GM18511 (cell line): ENCODE measurements around the gene MUCL3.
A peak's percentile ranks its signal among the peaks of the same experiment; 100 is the strongest.
"Not testable (repeated sequence)": the region's sequence is repeated elsewhere in the genome, so short reads cannot be mapped to it uniquely, and the experiment has no call there.

ENCODE experiments used
- ATAC-seq: cut with Tn5 transposase; IDR thresholded peaks from one replicate; pipeline ENCODE4 v1.9.1; 2021; ENCODE audit warnings: mild to moderate bottlenecking, moderate library complexity; ENCODE audit not compliant: unreplicated experiment

MUCL3 gene, protein sequence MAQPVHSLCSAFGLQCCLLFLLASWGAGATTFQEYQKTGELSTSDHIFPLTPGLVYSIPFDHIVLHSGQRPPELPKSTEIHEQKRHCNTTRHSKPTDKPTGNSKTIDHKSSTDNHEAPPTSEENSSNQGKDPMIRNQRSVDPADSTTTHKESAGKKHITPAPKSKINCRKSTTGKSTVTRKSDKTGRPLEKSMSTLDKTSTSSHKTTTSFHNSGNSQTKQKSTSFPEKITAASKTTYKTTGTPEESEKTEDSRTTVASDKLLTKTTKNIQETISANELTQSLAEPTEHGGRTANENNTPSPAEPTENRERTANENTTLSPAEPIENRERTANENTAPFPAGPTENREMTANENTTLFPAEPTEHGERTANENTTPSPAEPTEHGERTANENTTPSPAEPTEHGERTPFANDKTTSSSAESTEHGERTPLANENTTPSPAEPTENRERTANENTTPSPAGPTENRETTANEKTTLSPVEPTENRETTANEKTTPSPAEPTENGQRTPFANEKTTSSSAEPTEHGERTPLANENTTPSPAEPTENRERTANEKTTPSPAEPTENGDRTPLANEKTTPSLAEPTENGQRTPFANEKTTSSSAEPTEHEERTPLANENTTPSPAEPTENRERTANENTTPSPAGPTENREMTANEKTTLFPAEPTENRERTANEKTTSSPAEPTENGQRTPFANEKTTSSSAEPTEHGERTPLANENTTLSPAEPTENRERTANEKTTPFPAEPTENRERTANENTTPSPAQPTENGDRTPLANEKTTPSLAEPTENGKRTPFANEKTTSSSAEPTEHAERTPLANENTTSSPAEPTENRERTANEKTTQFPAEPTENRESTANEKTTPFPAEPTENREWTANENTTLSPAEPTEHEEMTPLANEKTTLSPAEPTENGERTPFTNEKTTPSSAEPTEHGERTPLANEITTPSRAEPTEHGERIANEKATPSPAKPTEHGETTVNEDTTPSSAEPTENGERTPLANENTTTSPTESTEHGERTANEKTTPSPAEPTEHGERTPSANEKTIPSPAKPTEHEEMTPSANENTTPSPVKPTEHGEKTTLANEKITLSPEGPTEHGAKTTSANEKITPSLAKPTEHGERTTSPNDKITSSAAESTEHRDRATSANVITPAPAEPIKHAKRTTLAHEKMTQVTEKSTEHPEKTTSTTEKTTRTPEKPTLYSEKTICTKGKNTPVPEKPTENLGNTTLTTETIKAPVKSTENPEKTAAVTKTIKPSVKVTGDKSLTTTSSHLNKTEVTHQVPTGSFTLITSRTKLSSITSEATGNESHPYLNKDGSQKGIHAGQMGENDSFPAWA (N-terminal part only)

DNA sequence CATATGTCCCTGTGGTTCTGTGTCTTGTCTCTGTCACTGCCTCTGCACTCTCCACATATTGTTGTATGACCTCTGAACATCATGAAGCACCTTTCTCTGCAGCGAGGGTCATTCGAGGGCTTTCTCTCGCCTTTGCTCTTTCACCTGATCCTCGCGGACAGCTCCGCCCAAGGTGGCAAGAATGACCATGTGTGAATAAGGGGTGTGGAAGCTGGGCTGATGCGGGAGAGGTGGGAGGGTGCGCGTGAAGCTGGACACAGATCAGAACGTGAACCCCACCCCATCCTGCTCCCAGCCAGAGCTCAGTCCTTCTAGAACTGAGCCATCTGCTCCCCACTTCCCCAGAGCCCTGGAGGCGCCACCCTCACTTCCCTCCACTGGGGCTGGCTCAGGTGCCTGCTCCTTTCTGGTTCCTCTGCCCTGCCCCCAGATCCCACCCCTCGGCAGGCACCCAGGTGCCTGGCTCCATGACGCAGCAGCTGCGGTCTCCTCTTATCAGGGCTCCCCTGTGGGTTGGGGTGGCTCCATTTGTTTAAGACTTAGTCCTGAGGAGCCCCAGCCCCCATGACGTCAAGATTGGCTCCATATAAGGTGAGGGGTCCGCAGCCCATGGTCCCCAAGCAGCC, at the start of gene MUCL3:
Gene MUCL3, plus strand, starts transcription at position 613 of the 626 bp plus-strand sequence. CDS start 27 bp downstream, outside the sequence.
- no peak for ATAC-seq

DNA sequence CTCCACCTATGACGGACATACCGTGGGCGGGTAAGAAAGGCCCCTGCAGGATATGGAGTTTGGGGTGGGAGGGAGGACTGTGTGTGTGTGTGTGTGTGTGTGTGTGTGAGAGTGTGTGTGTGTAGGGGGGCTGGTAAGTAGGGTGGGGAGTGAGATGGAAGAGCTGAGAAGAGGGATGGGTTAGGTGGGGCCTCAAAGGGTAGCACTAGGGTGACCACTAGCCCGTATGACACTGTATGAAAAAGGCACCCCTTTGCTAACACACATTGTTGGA, 49.4 kb upstream of the MUCL3 start:
- no peak for ATAC-seq

DNA sequence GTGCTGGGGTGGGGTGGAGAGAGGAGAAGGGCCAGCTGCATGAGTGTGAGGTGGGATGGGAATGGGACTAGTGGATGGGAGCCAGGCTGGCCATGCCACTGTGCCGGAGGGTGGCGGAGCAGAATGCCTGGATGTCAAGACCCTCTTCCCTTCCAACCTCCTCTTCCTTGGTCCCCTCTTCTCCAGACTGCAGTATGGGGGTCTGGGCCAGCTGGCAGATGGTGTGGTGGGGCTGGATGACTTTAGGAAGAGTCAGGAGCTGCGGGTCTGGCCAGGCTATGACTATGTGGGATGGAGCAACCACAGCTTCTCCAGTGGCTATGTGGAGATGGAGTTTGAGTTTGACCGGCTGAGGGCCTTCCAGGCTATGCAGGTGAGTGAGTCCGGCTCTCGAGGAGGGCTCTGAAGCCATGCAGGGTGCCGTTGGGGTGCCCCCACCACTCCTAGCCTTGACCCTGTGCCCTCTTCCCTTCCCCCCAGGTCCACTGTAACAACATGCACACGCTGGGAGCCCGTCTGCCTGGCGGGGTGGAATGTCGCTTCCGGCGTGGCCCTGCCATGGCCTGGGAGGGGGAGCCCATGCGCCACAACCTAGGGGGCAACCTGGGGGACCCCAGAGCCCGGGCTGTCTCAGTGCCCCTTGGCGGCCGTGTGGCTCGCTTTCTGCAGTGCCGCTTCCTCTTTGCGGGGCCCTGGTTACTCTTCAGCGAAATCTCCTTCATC, 48.8 kb upstream of the MUCL3 start:
- no peak for ATAC-seq

DNA sequence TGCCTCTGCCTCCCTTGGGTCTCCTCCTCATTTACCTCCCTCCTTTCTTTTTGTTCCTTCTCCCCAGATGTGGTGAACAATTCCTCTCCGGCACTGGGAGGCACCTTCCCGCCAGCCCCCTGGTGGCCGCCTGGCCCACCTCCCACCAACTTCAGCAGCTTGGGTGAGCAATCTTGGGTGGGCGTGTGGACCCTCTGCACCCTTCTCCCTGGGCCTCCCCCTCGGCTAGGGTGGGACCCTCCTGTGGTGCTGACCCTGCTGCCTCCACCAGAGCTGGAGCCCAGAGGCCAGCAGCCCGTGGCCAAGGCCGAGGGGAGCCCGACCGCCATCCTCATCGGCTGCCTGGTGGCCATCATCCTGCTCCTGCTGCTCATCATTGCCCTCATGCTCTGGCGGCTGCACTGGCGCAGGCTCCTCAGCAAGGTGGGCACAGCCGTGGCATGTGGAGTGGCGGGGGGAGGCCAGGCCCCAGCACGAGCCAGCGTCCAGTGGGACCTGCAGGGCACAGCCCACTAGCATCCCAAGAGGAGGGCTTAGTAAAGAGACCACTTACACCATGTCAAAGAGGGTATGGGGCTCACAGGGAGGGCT, 47.7 kb upstream of the MUCL3 start:
- ATAC-seq: no peak

DNA sequence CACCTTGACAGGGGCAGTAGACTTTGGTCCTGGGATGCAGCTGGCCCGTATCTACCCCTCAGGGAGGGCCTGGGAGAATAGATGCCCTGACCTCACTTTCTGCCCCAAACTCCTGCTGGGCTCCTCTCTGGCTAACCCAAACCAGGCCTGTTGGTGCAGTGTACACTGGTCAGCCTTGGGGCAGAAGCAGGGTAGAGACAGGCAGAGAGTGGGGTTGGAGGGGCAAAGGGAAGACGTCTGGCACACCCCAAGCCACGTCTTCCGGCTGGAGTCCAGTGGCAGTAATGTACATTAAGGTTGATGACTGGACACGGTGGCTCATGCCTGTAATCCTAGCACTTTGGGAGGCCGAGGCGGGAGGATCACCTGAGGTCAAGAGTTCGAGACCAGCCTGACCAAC, 47.1 kb upstream of the MUCL3 start:
- ATAC-seq: no peak

DNA sequence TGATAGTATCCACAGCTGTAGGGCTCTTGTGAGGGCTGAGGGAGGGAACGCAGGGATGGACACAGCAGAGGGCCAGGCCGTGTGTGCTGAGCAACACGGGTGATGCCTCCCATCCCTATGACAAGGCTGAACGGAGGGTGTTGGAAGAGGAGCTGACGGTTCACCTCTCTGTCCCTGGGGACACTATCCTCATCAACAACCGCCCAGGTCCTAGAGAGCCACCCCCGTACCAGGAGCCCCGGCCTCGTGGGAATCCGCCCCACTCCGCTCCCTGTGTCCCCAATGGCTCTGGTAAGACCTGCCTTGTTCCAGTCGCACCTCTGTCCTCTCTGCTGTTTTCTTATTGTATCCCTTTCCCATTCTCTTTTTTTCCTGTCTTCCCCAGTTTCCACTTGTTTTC, 46.4 kb upstream of the MUCL3 start:
- ATAC-seq: no peak

DNA sequence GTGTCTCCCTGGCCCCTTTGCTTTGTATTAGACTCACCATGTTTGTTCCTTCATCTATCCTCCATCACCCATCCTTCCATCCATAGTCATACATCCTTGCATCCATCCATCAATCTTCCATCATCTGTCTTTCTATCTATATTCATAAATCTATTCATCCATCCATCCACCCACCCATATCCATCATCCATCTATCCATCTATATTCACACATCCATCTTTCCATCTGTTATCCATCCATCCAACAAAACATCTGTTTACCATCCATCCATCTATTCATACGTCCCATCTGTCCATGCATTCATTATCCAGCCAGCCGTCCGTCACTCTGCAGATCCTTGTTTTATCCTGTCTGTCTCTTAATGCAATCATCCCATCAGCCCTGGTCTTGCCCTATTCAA, 45.8 kb upstream of the MUCL3 start:
- no peak for ATAC-seq

DNA sequence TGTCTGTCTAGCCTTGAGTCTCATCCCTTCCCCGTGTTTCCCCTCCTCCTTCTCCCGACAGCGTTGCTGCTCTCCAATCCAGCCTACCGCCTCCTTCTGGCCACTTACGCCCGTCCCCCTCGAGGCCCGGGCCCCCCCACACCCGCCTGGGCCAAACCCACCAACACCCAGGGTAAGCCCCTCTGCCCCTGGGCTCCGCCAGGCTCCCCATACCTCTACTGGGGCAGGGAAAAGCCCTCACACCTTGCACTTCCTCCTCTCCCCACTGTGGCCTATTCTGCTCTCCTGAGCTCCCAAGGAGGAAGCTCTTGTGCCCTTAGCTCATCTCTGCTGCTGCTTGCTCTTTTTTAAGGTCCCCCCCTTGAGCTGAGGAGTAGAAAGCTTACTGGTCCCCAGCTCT, 45.4 kb upstream of the MUCL3 start:
- ATAC-seq: no peak

DNA sequence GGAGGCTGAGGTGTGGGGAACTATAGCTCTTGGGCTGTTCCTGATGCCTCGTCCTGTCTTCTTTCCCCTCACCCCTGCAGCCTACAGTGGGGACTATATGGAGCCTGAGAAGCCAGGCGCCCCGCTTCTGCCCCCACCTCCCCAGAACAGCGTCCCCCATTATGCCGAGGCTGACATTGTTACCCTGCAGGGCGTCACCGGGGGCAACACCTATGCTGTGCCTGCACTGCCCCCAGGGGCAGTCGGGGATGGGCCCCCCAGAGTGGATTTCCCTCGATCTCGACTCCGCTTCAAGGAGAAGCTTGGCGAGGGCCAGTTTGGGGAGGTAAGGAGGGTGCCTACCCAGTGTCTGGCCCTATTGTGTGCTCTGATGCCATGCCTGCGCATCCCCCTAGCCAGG, 44.2 kb upstream of the MUCL3 start:
- no peak for ATAC-seq

DNA sequence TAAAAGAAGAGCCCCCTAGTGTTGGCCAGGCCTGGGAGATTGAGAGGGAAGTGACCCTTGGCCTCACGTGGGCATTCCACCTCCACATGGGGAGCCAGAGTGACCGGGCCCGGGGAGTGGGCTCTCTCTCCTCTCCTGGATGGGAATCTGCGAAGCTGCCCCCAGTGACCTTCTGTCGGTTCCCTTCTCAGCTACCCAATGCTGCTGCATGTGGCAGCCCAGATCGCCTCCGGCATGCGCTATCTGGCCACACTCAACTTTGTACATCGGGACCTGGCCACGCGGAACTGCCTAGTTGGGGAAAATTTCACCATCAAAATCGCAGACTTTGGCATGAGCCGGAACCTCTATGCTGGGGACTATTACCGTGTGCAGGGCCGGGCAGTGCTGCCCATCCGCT, 42.9 kb upstream of the MUCL3 start:
- ATAC-seq: no peak

DNA sequence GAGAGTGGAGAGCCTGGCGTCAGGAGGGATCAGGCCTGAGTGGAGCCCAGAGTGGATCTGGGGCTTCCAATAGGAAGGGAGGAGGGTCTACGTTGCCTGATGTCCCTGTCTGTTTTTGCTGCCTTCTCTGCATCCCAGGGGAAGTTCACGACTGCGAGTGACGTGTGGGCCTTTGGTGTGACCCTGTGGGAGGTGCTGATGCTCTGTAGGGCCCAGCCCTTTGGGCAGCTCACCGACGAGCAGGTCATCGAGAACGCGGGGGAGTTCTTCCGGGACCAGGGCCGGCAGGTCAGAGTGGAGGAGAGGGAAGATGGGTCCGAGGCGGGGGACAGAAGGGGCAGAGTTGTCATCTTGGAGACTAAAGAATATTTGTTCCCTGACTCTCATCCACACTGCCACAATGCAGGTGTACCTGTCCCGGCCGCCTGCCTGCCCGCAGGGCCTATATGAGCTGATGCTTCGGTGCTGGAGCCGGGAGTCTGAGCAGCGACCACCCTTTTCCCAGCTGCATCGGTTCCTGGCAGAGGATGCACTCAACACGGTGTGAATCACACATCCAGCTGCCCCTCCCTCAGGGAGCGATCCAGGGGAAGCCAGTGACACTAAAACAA, 41.9 kb upstream of the MUCL3 start:
- no peak for ATAC-seq

DNA sequence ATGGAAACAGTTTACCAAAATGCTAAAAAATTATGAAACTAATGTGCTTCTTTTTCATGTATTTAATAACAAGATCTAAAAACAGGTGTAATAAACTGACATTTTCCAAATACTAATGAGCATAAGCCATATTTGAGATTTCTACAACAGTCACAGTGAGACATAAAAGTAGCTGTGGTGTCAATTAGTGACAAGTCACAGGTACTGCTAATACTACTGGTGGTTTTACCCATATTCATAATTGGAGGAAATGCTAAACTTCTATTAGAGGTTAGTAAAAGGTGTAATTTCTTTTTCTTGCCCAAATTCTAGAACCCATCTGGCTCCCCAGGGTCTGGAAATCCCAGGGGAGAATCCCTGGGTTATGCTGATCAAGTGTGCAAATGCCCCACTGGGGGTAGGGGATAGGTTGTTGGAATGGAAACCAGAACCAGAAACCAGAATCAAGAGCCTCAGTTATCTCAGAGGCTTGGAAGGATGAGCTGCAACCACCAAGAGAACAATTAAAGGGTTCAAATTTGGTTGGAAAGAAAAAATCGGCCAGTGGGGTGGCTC, 39.8 kb upstream of the MUCL3 start:
- ATAC-seq: no peak

DNA sequence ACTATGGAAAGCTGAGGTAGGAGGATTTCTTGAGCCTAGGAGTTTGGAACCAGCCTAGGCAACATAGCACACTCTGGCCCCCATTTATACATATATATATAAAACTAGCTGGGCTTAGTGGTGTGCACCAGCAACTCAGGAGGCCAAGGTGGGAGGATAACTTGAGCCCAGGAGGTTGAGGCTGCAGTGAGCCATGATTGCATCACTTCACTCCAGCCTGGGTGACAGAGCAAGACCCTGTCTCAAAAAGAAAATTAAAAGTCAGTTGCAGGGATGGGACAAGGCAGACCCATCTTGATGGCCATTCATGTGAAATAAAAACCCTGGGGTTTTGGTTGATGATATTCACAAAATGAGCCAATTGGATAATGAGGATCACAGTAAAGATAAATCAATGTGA, 39.3 kb upstream of the MUCL3 start:
- no peak for ATAC-seq

DNA sequence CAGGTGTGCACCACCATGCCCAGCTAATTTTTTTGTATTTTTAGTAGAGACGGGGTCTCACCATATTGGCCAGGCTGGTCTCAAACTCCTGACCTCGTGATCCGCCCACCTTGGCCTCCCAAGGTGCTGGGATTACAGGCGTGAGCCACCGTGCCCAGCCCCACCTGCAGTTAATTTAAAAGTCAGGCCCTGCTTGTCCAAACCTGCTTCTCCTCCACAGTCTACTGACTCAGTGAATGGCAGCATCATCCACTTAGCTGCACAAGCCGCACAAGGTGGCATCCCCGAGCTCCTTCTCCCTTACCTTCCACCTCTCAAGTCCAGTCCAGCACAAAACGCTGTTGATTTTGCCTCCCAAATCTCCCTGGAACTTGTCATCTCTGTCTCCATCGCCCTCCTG, 38.6 kb upstream of the MUCL3 start:
- ATAC-seq: not testable (repeated sequence)

DNA sequence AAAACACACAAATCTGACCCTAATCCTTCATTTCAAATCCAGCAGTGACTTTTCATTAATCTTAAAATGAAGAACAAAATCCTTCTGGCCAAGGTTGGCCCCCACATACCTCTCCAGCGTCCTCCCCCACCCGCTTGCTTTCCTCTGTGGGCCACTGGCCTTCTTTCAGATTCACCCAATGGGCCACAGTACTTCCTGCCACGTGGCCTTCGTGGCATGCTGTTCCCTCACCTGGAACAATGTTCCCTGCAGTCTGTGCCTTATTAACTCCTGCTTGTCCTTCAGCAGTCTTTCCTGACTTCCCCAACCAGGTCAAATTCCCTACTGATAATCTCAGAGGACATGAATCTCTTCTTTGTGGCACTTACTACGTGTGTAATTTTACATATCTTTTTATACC, 38.1 kb upstream of the MUCL3 start:
- ATAC-seq: no peak

DNA sequence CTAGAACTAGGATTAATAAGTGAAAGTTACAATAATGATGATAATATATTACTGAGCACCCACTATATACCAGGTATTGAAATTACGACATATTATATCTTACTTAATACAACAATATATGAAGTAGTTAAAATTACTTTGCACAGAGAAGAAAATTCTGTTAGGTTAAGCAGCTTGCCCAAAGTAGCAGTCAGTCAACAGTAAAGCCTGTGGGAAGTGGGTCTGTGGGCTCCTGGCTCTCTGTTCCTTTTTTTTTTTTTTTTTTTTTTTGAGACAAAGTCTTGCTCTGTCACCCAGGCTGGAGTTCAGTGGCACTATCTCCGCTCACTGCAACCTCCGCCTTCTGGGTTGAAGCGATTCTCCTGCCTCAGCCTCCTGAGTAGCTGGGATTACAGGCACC, 37.5 kb upstream of the MUCL3 start:
- ATAC-seq: no peak

DNA sequence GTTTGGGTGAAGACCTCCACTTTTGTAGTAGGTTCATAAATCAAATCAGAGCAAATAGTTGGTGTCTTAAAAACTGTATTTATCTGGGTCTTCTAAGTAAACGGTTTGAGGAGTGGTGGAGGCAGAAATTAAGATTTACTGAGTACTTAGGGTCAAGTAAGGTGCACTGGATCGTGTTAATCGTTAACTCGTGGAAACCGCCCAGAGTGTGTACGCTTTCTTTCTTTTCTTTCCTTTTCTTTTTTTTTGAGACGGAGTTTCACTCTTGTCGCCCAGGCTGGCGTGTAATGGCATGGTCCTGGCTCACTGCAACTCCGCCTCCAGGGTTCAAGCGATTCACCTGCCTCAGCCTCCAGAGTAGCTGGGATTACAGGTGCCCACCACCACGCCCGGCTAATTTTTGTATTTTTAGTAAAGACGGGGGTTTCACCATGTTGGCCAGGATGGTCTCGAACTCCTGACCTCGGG, 33.4 kb upstream of the MUCL3 start:
- ATAC-seq: not testable (repeated sequence)

DNA sequence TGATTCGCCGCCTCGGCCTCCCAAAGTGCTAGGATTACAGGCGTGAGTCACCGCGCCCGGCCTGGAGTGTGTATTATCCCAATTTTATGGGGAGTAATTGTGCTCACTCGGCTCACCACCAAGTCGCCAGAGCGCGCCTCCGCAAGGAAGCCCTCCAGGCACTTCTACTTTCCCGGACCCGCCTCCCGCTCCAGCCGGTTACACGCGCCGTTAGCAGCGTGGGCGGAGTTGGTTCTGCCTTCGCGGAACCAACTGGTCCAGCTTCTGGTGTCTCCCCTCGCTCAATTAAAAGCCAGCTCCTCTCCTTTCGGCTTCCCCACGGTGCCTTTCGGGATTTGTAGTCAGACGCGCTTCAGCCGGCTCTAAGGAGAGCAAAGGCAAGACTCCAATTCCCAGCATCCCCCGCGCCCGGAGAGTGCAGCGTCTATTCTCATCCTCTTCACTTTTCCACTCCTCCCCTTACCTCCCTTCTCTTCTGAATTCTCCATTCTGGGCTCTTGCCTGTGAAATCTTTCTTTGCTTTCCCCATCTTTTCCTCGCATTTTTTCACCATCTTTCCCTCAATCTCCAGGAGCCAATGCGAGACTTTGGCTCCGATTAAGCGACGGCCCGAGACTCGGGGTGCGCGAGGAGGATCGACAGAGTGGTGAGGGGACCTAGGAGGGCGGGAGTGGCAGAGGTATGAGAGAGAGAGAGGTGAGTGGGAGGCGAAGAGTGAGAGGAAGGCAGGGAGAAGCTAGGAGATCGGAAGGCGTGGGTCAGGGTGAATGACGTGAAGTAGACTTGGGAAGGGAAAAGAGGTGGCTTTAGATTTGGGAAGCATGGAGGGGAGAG, 32.8 kb upstream of the MUCL3 start, which contains the start of gene GTF2H4:
Gene GTF2H4, plus strand, starts transcription at position 450 of the 834 bp plus-strand sequence.
- peak; percentile 98 for ATAC-seq
